Activated CD4-positive, alpha-beta memory T cell treated with anti-CD3 and anti-CD28 coated beads, Interleukin-2, amount 10 ng/mL, durations not matched to agents 7 days and 5 days (primary cell): Measurements from ENCODE around the gene ZDHHC11B. TPM values are rescaled to one million over a fixed set of nuclear protein-coding genes. Genes with fewer than 3 reads are reported as not detected.
"Not testable (repeated sequence)": the region's sequence is repeated elsewhere in the genome, so short reads cannot be mapped to it uniquely, and the experiment has no call there.

Source experiments
- CTCF ChIA-PET: fragments of 350-600 bp; sonication (Branson Sonifier 250); formaldehyde crosslinking; loops from one replicate; lab custom pipeline; 2021; ENCODE audit warnings: antibody characterized with exemption, inconsistent platforms; lab: Charles Lee
- POLR2A ChIA-PET: fragments of 350-600 bp; sonication (Branson Sonifier 250); formaldehyde crosslinking; loops from one replicate; lab custom pipeline; 2021; ENCODE audit warnings: antibody characterized with exemption; lab: Charles Lee
- DNase-seq: peaks from one replicate; pipeline ENCODE4 v3.0.0-alpha.2; 2020
- H3K27ac Mint-ChIP-seq: one replicate; pipeline ENCODE4 v1.8.0; 2021; ENCODE audit warnings: mild to moderate bottlenecking, mixed read lengths
- H3K27me3 Mint-ChIP-seq: one replicate; pipeline ENCODE4 v1.8.0; 2021; ENCODE audit warnings: mixed read lengths
- H3K36me3 Mint-ChIP-seq: one replicate; pipeline ENCODE4 v1.8.0; 2021; ENCODE audit warnings: low read depth, mixed read lengths
- H3K4me1 Mint-ChIP-seq: one replicate; pipeline ENCODE4 v1.8.0; 2021; ENCODE audit warnings: mixed read lengths
- H3K4me3 Mint-ChIP-seq: one replicate; pipeline ENCODE4 v1.8.0; 2021; ENCODE audit warnings: mild to moderate bottlenecking, mixed read lengths
- H3K9me3 Mint-ChIP-seq: one replicate; pipeline ENCODE4 v1.8.0; 2021; ENCODE audit warnings: mixed read lengths
- total RNA-seq, 2 experiments: library from RNA; stranded (reverse); gene quantifications; one replicate each; pipeline ENCODE4 v1.2.3, GENCODE V29; 2021

Gene ZDHHC11B
- not detected for total RNA-seq

- H3K4me1 Mint-ChIP-seq, CTCF ChIA-PET, H3K36me3 Mint-ChIP-seq, H3K27me3 Mint-ChIP-seq, POLR2A ChIA-PET, H3K27ac Mint-ChIP-seq, H3K9me3 Mint-ChIP-seq: not testable (repeated sequence)
- DNase-seq = peak; percentile 85
- H3K4me3 Mint-ChIP-seq = peak within 1 kb of the TSS; percentile 63
Measured at GRCh38 chr5:784428-785177, at the start of gene ZDHHC11B. Gene ZDHHC11B, minus strand, starts transcription at chr5:784729. Its CDS starts 17,810 bp downstream, at chr5:766919.

- H3K4me3 Mint-ChIP-seq, H3K36me3 Mint-ChIP-seq, POLR2A ChIA-PET, CTCF ChIA-PET, H3K4me1 Mint-ChIP-seq, H3K27me3 Mint-ChIP-seq, H3K9me3 Mint-ChIP-seq, H3K27ac Mint-ChIP-seq, DNase-seq: not testable (repeated sequence)
Measured at GRCh38 chr5:834013-834412, 49.5 kb upstream of the ZDHHC11B start.

- DNase-seq, H3K4me3 Mint-ChIP-seq, H3K27me3 Mint-ChIP-seq, H3K27ac Mint-ChIP-seq, CTCF ChIA-PET, H3K4me1 Mint-ChIP-seq, POLR2A ChIA-PET, H3K36me3 Mint-ChIP-seq, H3K9me3 Mint-ChIP-seq: not testable (repeated sequence)
Measured at GRCh38 chr5:828194-828593, 43.7 kb upstream of the ZDHHC11B start.

- H3K36me3 Mint-ChIP-seq, DNase-seq, H3K4me3 Mint-ChIP-seq, POLR2A ChIA-PET, H3K9me3 Mint-ChIP-seq, H3K4me1 Mint-ChIP-seq, CTCF ChIA-PET, H3K27me3 Mint-ChIP-seq, H3K27ac Mint-ChIP-seq: not testable (repeated sequence)
Measured at GRCh38 chr5:825544-825943, 41.0 kb upstream of the ZDHHC11B start.

- Mint-ChIP-seq H3K36me3 (no peaks in the 10 kb centered on the region), H3K27me3 (no peaks in the 10 kb centered on the region), H3K4me3 (no peak overlapping the region), H3K4me1 (no peaks in the 10 kb centered on the region), H3K27ac (no peak overlapping the region), H3K9me3 (no peaks in the 10 kb centered on the region)
- POLR2A ChIA-PET = no interaction called here
- CTCF ChIA-PET = no interaction called here
- no peak for DNase-seq
Measured at GRCh38 chr5:821504-821903, 37.0 kb upstream of the ZDHHC11B start.

- no peak overlapping the region for H3K4me3 Mint-ChIP-seq
- H3K36me3 Mint-ChIP-seq = peaks cover 2% of the 10 kb centered on the region
- H3K27me3 Mint-ChIP-seq = no peaks in the 10 kb centered on the region
- POLR2A ChIA-PET = no interaction called here
- no peaks in the 10 kb centered on the region for H3K4me1 Mint-ChIP-seq
- H3K9me3 Mint-ChIP-seq = no peaks in the 10 kb centered on the region
- CTCF ChIA-PET = no interaction called here
- H3K27ac Mint-ChIP-seq = no peak overlapping the region
- DNase-seq = no peak
Measured at GRCh38 chr5:820245-820644, 35.7 kb upstream of the ZDHHC11B start.

- Mint-ChIP-seq H3K4me1 (no peaks in the 10 kb centered on the region), H3K27ac (no peak overlapping the region), H3K9me3 (no peaks in the 10 kb centered on the region), H3K36me3 (peaks cover 2% of the 10 kb centered on the region), H3K4me3 (no peak overlapping the region), H3K27me3 (no peaks in the 10 kb centered on the region)
- ChIA-PET CTCF (no interaction called here), POLR2A (no interaction called here)
- no peak for DNase-seq
Measured at GRCh38 chr5:819078-819477, 34.5 kb upstream of the ZDHHC11B start.

- DNase-seq = no peak
- no peaks in the 10 kb centered on the region for H3K9me3 Mint-ChIP-seq
- no peak overlapping the region for H3K27ac Mint-ChIP-seq
- no peaks in the 10 kb centered on the region for H3K27me3 Mint-ChIP-seq
- ChIA-PET CTCF (no interaction called here), POLR2A (no interaction called here)
- peaks cover 2% of the 10 kb centered on the region for H3K36me3 Mint-ChIP-seq
- no peak overlapping the region for H3K4me3 Mint-ChIP-seq
- H3K4me1 Mint-ChIP-seq = no peaks in the 10 kb centered on the region
Measured at GRCh38 chr5:816176-816575, 31.6 kb upstream of the ZDHHC11B start.

GRCh38 chr5:815449-815848, 30.9 kb upstream of the ZDHHC11B start:
- H3K9me3 Mint-ChIP-seq = no peaks in the 10 kb centered on the region
- no peak overlapping the region for H3K4me3 Mint-ChIP-seq
- no peaks in the 10 kb centered on the region for H3K27me3 Mint-ChIP-seq
- no peak for DNase-seq
- H3K36me3 Mint-ChIP-seq = peaks cover 2% of the 10 kb centered on the region
- no peak overlapping the region for H3K27ac Mint-ChIP-seq
- no peaks in the 10 kb centered on the region for H3K4me1 Mint-ChIP-seq
- ChIA-PET CTCF (no interaction called here), POLR2A (no interaction called here)

- H3K27ac Mint-ChIP-seq, H3K4me1 Mint-ChIP-seq, POLR2A ChIA-PET, H3K27me3 Mint-ChIP-seq, DNase-seq, H3K9me3 Mint-ChIP-seq, H3K36me3 Mint-ChIP-seq, H3K4me3 Mint-ChIP-seq, CTCF ChIA-PET: not testable (repeated sequence)
Measured at GRCh38 chr5:813575-813974, 29.0 kb upstream of the ZDHHC11B start.

- H3K36me3 Mint-ChIP-seq, CTCF ChIA-PET, H3K27me3 Mint-ChIP-seq, H3K9me3 Mint-ChIP-seq, H3K4me3 Mint-ChIP-seq, H3K4me1 Mint-ChIP-seq, DNase-seq, H3K27ac Mint-ChIP-seq, POLR2A ChIA-PET: not testable (repeated sequence)
Measured at GRCh38 chr5:811384-811783, 26.9 kb upstream of the ZDHHC11B start.

- H3K4me3 Mint-ChIP-seq, CTCF ChIA-PET, H3K27me3 Mint-ChIP-seq, H3K36me3 Mint-ChIP-seq, H3K4me1 Mint-ChIP-seq, DNase-seq, POLR2A ChIA-PET, H3K9me3 Mint-ChIP-seq, H3K27ac Mint-ChIP-seq: not testable (repeated sequence)
Measured at GRCh38 chr5:807719-808514, 23.4 kb upstream of the ZDHHC11B start.

GRCh38 chr5:801472-801871, 16.9 kb upstream of the ZDHHC11B start:
- ChIA-PET CTCF (no interaction called here), POLR2A (no interaction called here)
- peaks cover 6% of the 10 kb centered on the region for H3K9me3 Mint-ChIP-seq
- H3K27me3 Mint-ChIP-seq = no peaks in the 10 kb centered on the region
- no peak for DNase-seq
- H3K36me3 Mint-ChIP-seq = peaks cover 2% of the 10 kb centered on the region
- no peak overlapping the region for H3K27ac Mint-ChIP-seq
- H3K4me1 Mint-ChIP-seq = no peaks in the 10 kb centered on the region
- no peak overlapping the region for H3K4me3 Mint-ChIP-seq

- CTCF ChIA-PET, H3K36me3 Mint-ChIP-seq, H3K4me1 Mint-ChIP-seq, DNase-seq, H3K27me3 Mint-ChIP-seq, H3K27ac Mint-ChIP-seq, H3K9me3 Mint-ChIP-seq, POLR2A ChIA-PET, H3K4me3 Mint-ChIP-seq: not testable (repeated sequence)
Measured at GRCh38 chr5:801055-801454, 16.5 kb upstream of the ZDHHC11B start.
